Stimulated activated CD8-positive, alpha-beta memory T cell treated with anti-CD3 and anti-CD28 coated beads, Interleukin-12 subunit alpha, Interleukin-12 subunit beta, amount 100 ng/mL, for 1 hour (primary cell): ENCODE results near the gene HOXC9.

Experiments
- DNase-seq: peaks from one replicate; pipeline ENCODE4 v3.0.0-alpha.2; 2020; ENCODE audit warnings: low read depth

Gene HOXC9

GRCh38 chr12:54000116-54001114, at the start of gene HOXC9:
Gene HOXC9 (plus strand): TSS chr12:54000161. CDS start chr12:54000189, 28 bp downstream.
- no peak for DNase-seq

DNA sequence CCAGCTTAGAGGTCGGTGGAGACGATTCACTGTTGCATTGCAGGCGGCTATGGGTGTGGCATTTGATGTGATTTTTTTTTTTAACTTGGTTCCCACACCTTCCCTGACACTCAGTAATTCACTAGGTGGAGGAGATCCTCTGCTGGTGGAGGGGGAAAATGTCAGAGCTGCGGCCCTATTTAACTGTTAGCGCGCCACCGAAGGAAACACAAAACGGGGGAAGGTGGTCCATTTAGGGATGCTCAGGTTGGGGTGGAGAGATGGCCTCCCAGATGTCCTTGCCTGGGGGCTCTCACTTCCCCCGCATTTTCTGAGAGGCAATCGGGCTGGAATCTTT, 49.6 kb upstream of the HOXC9 start:
- no peak for DNase-seq

DNA sequence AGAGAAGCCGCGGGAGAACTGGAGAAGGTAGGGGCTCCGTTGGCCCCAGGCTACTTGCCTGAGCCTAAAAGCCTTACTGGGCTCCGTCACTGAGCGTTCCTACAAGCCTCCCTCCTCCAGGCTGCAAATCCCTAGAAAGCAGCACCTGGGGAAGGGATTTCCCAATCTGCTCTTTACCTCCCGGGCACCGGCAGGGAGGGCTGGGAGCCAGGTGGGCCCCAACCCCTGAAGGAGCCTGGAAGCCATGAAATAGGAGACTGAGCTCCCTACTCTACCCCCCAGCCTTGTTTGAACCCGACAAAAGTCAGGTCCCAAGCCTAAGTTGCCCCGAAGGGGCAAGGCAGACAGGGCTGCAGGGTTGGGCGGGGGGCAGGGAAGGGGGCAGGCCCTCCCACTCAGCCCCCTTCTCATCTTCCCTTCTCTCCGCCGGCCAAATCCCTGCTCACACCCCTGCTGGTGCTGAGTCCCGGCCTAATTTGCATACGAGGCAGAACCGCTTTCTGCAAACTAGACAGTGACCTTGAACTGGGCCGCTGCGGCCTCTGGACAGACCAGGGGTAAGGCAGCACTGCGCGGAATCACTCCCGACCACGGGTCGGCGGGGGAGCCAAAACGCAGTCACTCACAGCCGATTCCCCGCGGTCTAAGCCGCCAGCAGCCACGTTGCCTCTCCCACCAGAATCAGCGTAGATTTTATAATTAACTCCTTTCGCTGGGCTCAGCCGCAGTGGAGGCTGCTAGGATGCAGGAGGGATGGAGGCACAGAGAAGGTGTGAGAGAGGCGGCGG, 49.0 kb upstream of the HOXC9 start:
- DNase-seq, result no peak

- no peak for DNase-seq
These were observed 48.2 kb upstream of the HOXC9 start for GRCh38 chr12:53951577-53952334.

DNA sequence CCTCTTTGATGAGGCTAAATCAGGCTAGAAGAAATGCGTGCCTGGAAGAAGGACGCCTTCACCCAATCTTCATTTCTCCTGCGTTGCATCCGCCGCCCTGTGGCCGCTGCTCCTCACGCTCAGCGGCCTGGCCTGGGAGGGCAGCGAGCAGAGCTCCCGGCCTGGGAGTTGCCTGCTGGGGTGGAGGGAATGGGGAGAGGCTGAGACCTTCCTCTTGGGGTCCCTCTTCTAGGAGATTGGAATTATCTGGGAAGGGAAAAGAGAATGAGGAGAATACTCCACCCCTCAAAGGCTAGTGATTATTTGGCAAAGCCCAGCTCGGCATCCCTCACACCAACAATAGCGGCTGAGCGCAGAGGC, 47.6 kb upstream of the HOXC9 start:
- no peak for DNase-seq

- DNase-seq, result no peak
These were observed 46.9 kb upstream of the HOXC9 start for GRCh38 chr12:53952871-53953734.

DNA sequence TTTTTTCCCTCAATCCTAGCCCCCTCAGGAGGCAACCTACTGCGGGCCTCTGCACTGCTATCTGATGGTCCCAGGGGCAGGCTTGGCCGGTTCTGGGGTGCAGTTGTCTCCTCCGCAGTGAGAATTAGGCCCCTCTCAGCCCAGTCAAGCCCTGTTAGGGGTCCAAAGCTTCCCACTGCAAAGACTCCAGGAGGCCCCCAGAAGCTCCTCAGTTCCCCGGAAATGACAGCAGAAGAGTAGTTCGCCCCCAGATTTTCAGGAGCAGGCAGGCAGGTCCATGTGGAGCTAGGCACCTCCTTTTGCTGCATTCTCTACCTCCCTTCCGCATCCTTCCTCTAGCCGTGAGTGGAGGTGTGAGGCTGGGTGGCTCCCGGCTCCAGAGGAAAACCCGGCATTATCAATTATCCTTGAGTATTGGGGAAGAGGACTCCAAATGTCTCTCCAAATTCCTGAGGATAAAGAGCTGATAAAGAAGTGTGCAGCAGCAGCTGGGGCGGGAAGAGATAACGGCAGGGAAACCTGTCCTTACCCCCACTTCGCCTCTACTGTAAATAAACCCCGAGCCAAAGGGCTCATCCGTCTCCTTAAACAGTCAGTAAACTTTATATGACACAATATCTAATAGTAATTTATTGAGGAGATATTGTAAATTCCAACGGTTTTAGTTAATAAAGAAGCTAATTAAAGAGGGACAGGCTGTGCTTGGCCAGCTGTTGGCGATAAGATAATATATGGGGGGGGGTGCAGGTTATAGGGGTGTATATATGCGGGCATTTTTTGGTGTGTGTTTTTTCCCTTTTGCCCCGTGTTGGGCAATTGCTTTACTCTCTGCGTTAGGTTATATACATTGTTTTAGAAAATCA, 45.9 kb upstream of the HOXC9 start:
- DNase-seq, result no peak

GRCh38 chr12:53954694-53955035, 45.3 kb upstream of the HOXC9 start, which contains the start of gene HOXC12:
Gene HOXC12 (plus strand): TSS chr12:53954903. CDS start chr12:53954930, 27 bp downstream.
- no peak for DNase-seq

GRCh38 chr12:53955036-53955775, 44.8 kb upstream of the HOXC9 start:
- DNase-seq, result no peak

GRCh38 chr12:53955776-53956250, 44.1 kb upstream of the HOXC9 start:
- no peak for DNase-seq

DNA sequence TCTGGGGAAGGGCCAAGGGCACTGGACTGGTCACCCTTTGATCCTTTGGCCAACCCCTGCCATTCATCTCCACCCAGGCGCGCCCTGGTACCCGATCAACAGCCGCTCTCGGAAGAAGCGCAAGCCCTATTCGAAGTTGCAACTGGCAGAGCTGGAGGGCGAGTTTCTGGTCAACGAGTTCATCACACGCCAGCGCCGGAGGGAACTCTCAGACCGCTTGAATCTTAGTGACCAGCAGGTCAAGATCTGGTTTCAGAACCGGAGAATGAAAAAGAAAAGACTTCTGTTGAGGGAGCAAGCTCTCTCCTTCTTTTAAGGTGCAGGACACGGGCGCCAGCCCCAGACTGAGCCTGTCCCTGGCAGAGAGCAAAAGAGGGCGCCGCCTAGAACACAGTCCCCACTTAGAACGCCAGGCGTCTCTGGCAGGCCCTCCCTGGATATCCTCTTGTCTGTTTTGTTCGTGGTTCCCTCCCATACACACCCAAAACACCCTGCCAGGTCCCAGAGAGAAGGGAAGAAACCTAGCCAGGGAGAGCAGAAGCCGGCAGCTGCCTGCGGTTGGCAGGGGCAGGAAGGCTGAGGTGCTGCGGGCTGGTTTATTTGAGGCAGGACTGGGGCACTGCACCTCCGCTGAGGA, 43.6 kb upstream of the HOXC9 start:
- DNase-seq, result no peak

- no peak for DNase-seq
These were observed 42.9 kb upstream of the HOXC9 start for GRCh38 chr12:53956914-53957536.

- no peak for DNase-seq
These were observed 41.8 kb upstream of the HOXC9 start for GRCh38 chr12:53958128-53958527.

DNA sequence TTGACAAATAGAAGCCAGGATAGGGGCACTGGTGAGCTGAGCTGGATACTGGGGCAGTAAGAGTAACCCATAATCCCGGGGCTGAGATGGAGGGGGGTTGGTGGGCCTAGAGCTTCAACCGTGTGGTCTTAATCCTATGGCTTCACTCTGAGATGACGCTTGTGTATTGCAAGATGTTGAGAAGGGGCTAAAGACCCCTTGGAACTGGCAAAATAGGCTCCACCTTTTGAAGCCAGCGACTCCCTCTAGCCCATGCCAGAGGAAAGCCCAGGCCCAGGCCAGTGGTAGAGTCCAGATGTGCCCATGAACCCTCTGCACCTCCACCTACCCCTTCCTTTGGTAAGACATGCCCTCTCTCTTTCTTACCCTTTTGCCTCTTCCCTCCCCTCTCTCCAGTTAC, 40.6 kb upstream of the HOXC9 start:
- no peak for DNase-seq

DNA sequence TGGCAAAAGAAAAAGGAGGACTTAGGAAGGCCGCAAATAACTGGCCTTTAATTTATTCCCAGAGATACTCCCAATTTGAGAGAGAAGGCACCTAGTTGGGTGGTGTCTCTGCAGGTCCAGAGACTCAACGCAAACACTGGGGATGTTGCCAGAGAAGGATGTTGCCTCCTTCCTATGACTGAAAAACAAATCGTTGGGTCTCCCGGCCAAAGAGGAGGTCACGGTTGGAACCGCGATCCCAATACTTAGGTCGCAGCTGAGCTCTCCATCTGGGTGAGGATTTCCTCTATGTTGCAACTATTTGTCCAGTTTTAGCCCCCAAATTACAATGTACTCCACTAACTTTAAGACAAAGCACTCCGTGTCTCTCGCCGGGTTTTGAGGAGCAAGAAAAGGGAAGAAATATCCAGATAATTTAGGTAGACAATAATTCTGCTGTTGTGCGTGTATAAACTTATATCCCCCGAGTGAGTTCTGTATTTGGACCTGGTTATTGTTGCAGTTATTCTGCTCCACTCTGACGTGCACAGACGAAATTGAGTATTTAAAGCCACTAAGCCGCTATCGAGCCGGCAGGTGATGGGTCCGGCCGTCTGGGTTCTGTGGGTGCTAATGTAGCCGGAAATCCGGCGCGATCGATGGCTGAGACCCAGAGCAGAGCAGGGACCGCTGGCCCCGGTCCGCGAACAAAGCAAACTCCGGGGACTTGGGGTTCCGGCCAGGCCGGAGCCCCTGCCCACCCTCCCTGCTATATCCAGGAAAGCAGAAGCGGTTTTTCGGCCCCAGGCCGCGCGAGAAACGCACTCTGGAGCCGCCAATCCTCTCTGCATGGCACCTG, 39.6 kb upstream of the HOXC9 start:
- no peak for DNase-seq

DNA sequence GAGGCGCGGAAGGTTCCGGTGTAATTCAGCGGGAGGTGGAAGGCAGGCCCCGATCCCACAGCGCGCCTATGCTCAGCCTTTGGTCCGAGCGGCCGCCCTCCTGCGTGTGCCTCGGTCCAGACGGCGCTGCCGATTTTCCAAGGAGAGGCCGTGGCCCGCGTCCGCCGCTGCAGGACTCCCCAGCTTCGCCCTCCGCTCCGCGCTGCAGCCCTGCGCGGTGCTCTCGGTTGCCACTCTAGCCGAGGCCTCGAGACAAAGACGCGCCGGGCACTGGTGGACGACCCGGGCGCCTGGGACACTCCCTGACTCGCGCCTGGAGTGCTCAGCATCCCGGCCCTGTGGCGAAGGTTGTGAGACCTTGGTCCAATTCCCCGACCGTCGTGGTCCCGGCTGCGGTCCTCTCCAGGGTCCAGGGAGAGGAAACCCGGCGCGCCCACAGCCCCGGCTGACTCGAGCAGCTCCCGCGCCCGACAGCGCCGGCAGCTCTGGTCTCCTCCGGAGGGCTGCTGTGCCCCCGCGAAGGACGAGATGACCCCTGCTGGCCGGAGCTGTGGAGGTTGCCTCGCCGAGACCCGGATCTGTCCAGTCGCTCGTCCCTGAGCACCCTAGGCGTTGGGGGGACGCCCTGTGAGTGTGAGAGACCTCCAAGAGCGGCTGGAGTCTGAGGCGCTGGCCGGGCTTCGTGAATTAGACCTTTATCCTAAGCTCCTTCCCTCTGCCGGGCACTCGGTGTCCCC, 38.8 kb upstream of the HOXC9 start:
- no peak for DNase-seq

DNA sequence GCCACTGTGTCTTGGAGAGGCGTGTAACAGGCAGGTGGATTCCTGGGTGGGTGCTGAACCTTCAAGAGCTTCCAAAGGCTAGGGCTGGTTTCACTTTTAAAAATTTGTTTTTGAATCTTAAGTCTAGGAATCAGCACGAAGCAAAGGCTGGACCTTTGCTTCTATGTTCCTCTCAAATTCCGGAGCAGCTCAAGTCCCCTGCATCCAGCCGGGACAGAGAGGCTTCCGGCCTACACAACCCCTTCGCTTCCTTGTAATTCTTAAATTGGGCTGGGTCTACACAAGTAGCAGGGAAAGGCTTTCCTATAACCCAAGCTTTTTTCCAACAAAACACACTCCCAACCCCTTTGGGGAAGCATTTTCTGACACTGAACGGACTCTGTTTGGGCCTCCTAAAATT, 37.0 kb upstream of the HOXC9 start:
- no peak for DNase-seq
